LNCAP (cell line): Measurements from ENCODE around the gene CNEP1R1.

Experiments used
- CTCF ChIP-seq: fragments of 450-650 bp; IDR thresholded peaks from 2 replicates; pipeline ENCODE4 v1.5.1; 2017; ENCODE audit warnings: mild to moderate bottlenecking

CNEP1R1 gene

GRCh38 chr16:50081428-50082018, 56.5 kb downstream of the CNEP1R1 start:
- TF ChIP-seq CTCF, result no peak

GRCh38 chr16:50083996-50084395, 59.0 kb downstream of the CNEP1R1 start:
- TF ChIP-seq CTCF, result no peak

GRCh38 chr16:50086176-50086575, 61.2 kb downstream of the CNEP1R1 start:
- no peak for TF ChIP-seq CTCF
